ENCODE data around the gene FBXO30.
A peak's percentile ranks its signal among the peaks of the same experiment; 100 is the strongest.

FBXO30 gene

DNA sequence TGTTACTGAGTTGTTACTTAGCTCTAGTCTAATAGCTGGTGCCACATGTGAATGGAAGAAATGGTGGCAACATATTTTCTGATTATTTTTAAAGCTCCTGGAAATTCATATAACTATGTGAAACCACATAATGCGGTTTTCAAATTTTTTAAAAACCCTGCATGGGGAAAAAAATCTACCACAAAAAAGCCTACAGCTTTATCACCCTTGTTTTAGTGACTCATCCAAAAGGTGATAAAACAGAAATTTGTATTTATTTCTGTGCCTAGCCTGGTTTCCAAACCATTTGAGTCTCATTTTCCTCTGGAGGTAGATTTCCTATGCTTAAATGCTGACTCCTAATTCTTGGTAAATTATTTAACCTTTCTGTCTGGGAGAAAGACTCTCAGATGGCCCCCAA is 5.4 kb upstream of the FBXO30 start:
- TF ChIP-seq MYC (IDR thresholded peaks at IDR 0.05; ENCODE audit: low read depth, low read length), result no peak
- TF ChIP-seq, protein P1, sequence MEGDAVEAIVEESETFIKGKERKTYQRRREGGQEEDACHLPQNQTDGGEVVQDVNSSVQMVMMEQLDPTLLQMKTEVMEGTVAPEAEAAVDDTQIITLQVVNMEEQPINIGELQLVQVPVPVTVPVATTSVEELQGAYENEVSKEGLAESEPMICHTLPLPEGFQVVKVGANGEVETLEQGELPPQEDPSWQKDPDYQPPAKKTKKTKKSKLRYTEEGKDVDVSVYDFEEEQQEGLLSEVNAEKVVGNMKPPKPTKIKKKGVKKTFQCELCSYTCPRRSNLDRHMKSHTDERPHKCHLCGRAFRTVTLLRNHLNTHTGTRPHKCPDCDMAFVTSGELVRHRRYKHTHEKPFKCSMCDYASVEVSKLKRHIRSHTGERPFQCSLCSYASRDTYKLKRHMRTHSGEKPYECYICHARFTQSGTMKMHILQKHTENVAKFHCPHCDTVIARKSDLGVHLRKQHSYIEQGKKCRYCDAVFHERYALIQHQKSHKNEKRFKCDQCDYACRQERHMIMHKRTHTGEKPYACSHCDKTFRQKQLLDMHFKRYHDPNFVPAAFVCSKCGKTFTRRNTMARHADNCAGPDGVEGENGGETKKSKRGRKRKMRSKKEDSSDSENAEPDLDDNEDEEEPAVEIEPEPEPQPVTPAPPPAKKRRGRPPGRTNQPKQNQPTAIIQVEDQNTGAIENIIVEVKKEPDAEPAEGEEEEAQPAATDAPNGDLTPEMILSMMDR (IDR thresholded peaks at IDR 0.05; ENCODE audit: low read depth, low read length), result no peak
- TF ChIP-seq, protein P2, sequence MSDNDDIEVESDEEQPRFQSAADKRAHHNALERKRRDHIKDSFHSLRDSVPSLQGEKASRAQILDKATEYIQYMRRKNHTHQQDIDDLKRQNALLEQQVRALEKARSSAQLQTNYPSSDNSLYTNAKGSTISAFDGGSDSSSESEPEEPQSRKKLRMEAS (IDR thresholded peaks at IDR 0.05; ENCODE audit: low read depth, low read length), result no peak
- no peak for TF ChIP-seq POLR2A (IDR thresholded peaks at IDR 0.05; ENCODE audit: extremely low read depth, insufficient read length)
- no peak for DNase-seq (ENCODE audit: low read depth)
- no peak overlapping the region for H3K4me3 ChIP-seq (ENCODE audit: low read depth, low read length)

GRCh38 chr6:145818796-145819195 is 4.2 kb upstream of the FBXO30 start:
- no peak for TF ChIP-seq MYC (IDR thresholded peaks at IDR 0.05; ENCODE audit: low read depth, low read length)
- TF ChIP-seq, protein P1 (IDR thresholded peaks at IDR 0.05; ENCODE audit: low read depth, low read length), result no peak
- TF ChIP-seq POLR2A (IDR thresholded peaks at IDR 0.05; ENCODE audit: extremely low read depth, insufficient read length), result no peak
- TF ChIP-seq, protein P2 (IDR thresholded peaks at IDR 0.05; ENCODE audit: low read depth, low read length), result no peak
- DNase-seq (ENCODE audit: low read depth), result no peak
- H3K4me3 ChIP-seq (ENCODE audit: low read depth, low read length), result no peak overlapping the region

GRCh38 chr6:145816392-145816791 is 1.8 kb upstream of the FBXO30 start:
- no peak for TF ChIP-seq POLR2A (IDR thresholded peaks at IDR 0.05; ENCODE audit: extremely low read depth, insufficient read length)
- TF ChIP-seq, protein P2 (IDR thresholded peaks at IDR 0.05; ENCODE audit: low read depth, low read length), result no peak
- no peak for TF ChIP-seq MYC (IDR thresholded peaks at IDR 0.05; ENCODE audit: low read depth, low read length)
- TF ChIP-seq, protein P1 (IDR thresholded peaks at IDR 0.05; ENCODE audit: low read depth, low read length), result no peak
- DNase-seq (ENCODE audit: low read depth), result no peak
- no peak overlapping the region for H3K4me3 ChIP-seq (ENCODE audit: low read depth, low read length)

GRCh38 chr6:145815309-145816274 is 997 bp upstream of the FBXO30 start:
- TF ChIP-seq MYC (IDR thresholded peaks at IDR 0.05; ENCODE audit: low read depth, low read length) (no peak), POLR2A (IDR thresholded peaks at IDR 0.05; ENCODE audit: extremely low read depth, insufficient read length) (no peak)
- TF ChIP-seq, protein P2 (IDR thresholded peaks at IDR 0.05; ENCODE audit: low read depth, low read length), result no peak
- TF ChIP-seq, protein P1 (IDR thresholded peaks at IDR 0.05; ENCODE audit: low read depth, low read length), result no peak
- H3K4me3 ChIP-seq (ENCODE audit: low read depth, low read length), result peak overlapping the region; percentile 73
- peak; percentile 47 for DNase-seq (ENCODE audit: low read depth)

DNA sequence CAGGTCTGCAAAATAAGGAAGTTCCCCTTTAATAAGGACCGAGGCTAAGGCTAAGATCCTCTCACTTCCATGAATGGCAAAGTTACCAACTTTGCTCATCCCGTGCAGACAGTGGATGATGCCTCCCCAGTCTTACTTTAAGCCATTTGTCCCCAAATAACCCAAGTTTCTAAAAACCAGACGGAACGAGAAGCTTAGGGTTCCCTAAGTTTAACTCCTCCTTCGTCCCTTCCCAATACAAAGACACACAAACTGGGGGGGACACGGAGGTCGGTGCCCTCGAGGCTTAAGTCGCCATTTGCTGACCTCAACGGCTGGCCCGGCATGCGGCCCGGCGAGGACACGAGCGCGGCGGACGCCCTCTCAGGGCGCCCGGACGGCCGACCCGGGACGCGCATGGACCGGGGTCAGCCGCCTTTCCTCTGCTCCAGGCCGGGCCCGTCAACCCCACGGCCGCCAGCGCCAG is 527 bp downstream of the FBXO30 start:
- peak overlapping the region; percentile 88 for H3K4me3 ChIP-seq (ENCODE audit: low read depth, low read length)
- peak; percentile 80 for DNase-seq (ENCODE audit: low read depth)
- no peak for TF ChIP-seq POLR2A (IDR thresholded peaks at IDR 0.05; ENCODE audit: extremely low read depth, insufficient read length)
- TF ChIP-seq, protein P2 (IDR thresholded peaks at IDR 0.05; ENCODE audit: low read depth, low read length), result peak; percentile 72

Measured in NB4 (cell line).